Thoracic aorta (tissue), 2 donors: Measurements from ENCODE around the gene CPXM2. TPM values are rescaled to one million over a fixed set of nuclear protein-coding genes. Genes with fewer than 3 reads are reported as not detected.

Experiments used
- ATAC-seq: fragments of 150-250 bp; one replicate; pipeline ENCODE4 v1.8.0; 2017; ENCODE audit warnings: low read depth; ENCODE audit not compliant: insufficient number of reproducible peaks, low FRiP score
- DNase-seq: peaks from one replicate; pipeline ENCODE4 v3.0.0-alpha.2; 2020; ENCODE audit warnings: low spot score
- H3K27ac ChIP-seq, 2 donors: fragments of 200-600 bp; sonication (generic); 1 replicate in 1 of 2; 2 replicates in 1 of 2; pipeline ENCODE4 v1.5.1; 2016; ENCODE audit warnings: mild to moderate bottlenecking in 2 of 2, moderate library complexity in 2 of 2
- H3K27me3 ChIP-seq: fragments of 200-600 bp; sonication (generic); replicated peaks from 2 replicates; pipeline ENCODE4 v1.6.0; 2016; ENCODE audit warnings: mild to moderate bottlenecking; ENCODE audit not compliant: insufficient read depth
- H3K36me3 ChIP-seq: fragments of 200-600 bp; sonication (generic); one replicate; pipeline ENCODE4 v1.5.1; 2016
- H3K4me1 ChIP-seq, 2 donors: fragments of 200-600 bp; sonication (generic); 1 replicate in 1 of 2; 2 replicates in 1 of 2; pipeline versions ENCODE4 v1.5.1 to v1.6.0; 2016; ENCODE audit warnings: low read depth in 2 of 2, mild to moderate bottlenecking in 1 of 2; ENCODE audit not compliant: control insufficient read depth in 1 of 2
- H3K4me3 ChIP-seq: fragments of 200-600 bp; sonication (generic); 2 replicates; pipeline ENCODE4 v1.5.1; 2016; ENCODE audit warnings: mild to moderate bottlenecking
- H3K9me3 ChIP-seq: fragments of 200-600 bp; sonication (generic); 2 replicates; pipeline ENCODE4 v1.5.1; 2016
- total RNA-seq, 2 donors: library from RNA; depleted of rRNA; stranded (reverse); fragments of >200 nt; gene quantifications; one replicate each; pipeline versions ENCODE4 v1.1.0 to v1.2.3, GENCODE V29; 2016
- TF ChIP-seq, protein P1 (sequence below): fragments of 200-600 bp; sonication (generic); IDR thresholded peaks from one replicate; pipeline ENCODE4 v1.5.1; 2019; ENCODE audit warnings: antibody characterized with exemption

The CPXM2 gene
- total RNA-seq, 2 donors from 2014 or later: 275 to 348 TPM

DNA sequence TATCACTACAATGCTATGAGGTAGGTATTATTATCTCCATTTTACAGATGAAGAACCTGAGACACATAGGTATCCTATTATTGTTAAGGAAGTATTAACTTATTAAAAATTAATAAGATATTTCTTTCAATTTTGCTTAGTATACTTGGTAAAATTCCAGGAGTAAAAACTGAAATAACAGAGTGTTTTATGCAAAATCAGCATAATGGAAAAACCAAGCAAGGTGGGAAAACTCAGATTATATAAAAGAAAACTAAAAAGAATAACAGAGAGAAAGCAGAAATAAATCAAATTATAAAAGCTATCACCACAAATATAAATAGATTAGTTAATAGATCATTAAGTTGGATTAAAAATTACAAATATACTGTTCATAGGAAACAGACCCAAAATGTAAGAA is 82.0 kb downstream of the CPXM2 start:
- DNase-seq: no peak
- H3K36me3 ChIP-seq: no peaks in the 10 kb centered on the region
- H3K9me3 ChIP-seq: no peaks in the 10 kb centered on the region
- no peaks in the 10 kb centered on the region for H3K27me3 ChIP-seq
- no peak overlapping the region for H3K4me3 ChIP-seq
- no peak for ATAC-seq
- peaks cover 21 to 27% of the 10 kb centered on the region in 2 donors for H3K4me1 ChIP-seq
- TF ChIP-seq, protein P1, sequence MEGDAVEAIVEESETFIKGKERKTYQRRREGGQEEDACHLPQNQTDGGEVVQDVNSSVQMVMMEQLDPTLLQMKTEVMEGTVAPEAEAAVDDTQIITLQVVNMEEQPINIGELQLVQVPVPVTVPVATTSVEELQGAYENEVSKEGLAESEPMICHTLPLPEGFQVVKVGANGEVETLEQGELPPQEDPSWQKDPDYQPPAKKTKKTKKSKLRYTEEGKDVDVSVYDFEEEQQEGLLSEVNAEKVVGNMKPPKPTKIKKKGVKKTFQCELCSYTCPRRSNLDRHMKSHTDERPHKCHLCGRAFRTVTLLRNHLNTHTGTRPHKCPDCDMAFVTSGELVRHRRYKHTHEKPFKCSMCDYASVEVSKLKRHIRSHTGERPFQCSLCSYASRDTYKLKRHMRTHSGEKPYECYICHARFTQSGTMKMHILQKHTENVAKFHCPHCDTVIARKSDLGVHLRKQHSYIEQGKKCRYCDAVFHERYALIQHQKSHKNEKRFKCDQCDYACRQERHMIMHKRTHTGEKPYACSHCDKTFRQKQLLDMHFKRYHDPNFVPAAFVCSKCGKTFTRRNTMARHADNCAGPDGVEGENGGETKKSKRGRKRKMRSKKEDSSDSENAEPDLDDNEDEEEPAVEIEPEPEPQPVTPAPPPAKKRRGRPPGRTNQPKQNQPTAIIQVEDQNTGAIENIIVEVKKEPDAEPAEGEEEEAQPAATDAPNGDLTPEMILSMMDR: no peak
- no peak overlapping the region for H3K27ac ChIP-seq

DNA sequence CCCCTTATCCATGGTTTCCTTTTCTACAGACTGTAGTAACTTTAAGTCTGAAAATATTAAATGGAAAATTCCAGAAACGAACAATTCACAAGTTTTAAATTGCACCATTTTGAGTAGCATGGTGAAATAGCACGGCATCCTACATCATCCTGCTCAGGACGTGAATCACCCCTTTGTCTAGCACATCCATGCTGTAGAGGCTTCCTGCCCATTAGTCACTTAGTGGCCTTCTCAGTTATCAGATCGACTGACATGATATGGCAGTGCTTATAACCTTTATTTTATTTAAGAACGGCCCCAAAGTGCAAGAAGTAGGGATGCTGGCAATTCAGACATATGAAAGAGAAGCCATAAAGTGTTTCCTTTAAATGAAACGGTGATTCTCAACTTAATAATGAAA is 82.7 kb downstream of the CPXM2 start:
- H3K4me1 ChIP-seq: peaks cover 21 to 32% of the 10 kb centered on the region in 2 donors
- no peak for DNase-seq
- H3K36me3 ChIP-seq: no peaks in the 10 kb centered on the region
- no peak for ATAC-seq
- TF ChIP-seq, protein P1: no peak
- H3K27me3 ChIP-seq: no peaks in the 10 kb centered on the region
- no peak overlapping the region for H3K4me3 ChIP-seq
- peak overlapping the region in 1 of 2 donors; percentile 61 for H3K27ac ChIP-seq
- no peaks in the 10 kb centered on the region for H3K9me3 ChIP-seq

DNA sequence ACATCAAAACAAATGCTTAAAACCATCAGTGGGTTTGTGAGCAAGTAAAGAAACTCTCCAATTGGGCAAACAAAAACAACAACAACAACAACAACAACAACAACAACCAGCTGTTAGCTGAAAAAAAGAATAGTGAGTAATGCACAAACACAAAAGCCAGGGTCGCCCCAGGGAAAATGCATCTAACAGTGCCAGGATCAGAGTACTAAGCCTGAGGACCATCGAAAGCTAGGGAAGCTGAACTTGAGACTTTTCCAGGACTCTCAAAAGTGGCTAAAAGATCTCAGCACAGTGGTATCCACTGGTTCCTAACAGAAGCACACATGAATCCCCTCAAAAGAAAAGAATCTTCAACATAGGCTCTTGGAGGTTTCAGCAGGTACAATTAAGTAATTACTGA is 83.3 kb downstream of the CPXM2 start:
- TF ChIP-seq, protein P1: no peak
- peaks cover 21 to 38% of the 10 kb centered on the region in 2 donors for H3K4me1 ChIP-seq
- H3K27me3 ChIP-seq: no peaks in the 10 kb centered on the region
- peak overlapping the region; percentile 46 to 61 for H3K27ac ChIP-seq
- no peak overlapping the region for H3K4me3 ChIP-seq
- DNase-seq (no peak), ATAC-seq (no peak)
- no peaks in the 10 kb centered on the region for H3K9me3 ChIP-seq
- H3K36me3 ChIP-seq: no peaks in the 10 kb centered on the region

DNA sequence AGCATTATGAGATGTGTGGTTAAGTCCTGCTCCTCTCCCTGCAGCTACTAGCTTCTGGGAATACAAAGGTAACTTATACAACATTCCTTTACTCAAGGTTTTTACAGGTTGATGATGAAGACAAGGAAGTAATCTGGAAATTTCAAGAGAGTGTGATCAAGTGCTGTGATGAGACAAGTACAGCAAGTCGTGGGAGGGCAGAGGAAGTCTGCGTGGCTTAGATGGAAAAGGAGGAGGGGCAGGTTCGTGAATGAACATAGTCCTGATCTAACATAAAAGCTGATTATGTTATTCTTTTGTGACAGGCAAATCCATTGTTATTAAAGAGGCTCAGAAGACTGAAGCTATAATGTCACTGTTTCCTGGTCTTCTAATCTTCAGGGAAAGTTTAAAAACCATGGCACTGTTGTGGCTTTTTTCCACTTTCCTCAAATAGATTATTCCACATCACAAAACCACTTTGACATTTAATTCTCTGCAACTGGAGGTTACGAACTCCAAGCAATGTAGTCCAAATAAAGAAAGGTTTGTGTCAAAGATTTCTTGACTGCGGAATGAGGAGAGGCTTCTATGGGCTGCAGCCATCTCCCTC is 84.1 kb downstream of the CPXM2 start:
- TF ChIP-seq, protein P1: no peak
- Histone ChIP-seq H3K4me3 (no peak overlapping the region), H3K4me1 (peaks cover 21 to 39% of the 10 kb centered on the region in 2 donors)

DNA sequence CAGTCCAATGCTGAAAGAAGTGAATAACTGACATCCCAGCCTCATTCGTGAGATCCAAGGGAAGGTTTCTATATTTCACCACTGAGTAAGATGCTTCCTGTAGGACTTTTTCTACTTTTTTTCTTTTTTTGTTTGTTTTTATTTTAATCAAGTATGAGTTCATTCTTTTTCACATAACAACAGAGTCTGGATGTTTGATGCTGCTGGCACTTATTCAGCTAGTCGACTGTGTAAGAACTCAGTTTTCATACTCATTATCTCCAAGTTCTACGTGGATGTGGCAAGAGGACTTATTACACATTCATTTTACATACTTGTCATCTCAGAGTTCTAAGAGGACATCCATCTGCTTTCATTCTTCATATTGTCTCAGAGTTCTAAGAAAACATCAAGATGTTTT is 86.9 kb downstream of the CPXM2 start:
- Histone ChIP-seq H3K4me3 (no peak overlapping the region), H3K4me1 (peaks cover 27 to 53% of the 10 kb centered on the region in 2 donors), H3K27ac (peak overlapping the region in 1 of 2 donors; percentile 89), H3K9me3 (no peaks in the 10 kb centered on the region), H3K27me3 (no peaks in the 10 kb centered on the region), H3K36me3 (no peaks in the 10 kb centered on the region)
- no peak for DNase-seq
- TF ChIP-seq, protein P1: no peak
- ATAC-seq: no peak

More for the DNA sequence above, 84.1 kb downstream of the CPXM2 start:
- no peaks in the 10 kb centered on the region for H3K36me3 ChIP-seq
- ATAC-seq (peak; percentile 46), DNase-seq (no peak)
- no peaks in the 10 kb centered on the region for H3K9me3 ChIP-seq
- H3K27ac ChIP-seq: peak overlapping the region; percentile 46 to 61
- H3K27me3 ChIP-seq: no peaks in the 10 kb centered on the region
